ENCODE results near the gene MAST4.

DNA sequence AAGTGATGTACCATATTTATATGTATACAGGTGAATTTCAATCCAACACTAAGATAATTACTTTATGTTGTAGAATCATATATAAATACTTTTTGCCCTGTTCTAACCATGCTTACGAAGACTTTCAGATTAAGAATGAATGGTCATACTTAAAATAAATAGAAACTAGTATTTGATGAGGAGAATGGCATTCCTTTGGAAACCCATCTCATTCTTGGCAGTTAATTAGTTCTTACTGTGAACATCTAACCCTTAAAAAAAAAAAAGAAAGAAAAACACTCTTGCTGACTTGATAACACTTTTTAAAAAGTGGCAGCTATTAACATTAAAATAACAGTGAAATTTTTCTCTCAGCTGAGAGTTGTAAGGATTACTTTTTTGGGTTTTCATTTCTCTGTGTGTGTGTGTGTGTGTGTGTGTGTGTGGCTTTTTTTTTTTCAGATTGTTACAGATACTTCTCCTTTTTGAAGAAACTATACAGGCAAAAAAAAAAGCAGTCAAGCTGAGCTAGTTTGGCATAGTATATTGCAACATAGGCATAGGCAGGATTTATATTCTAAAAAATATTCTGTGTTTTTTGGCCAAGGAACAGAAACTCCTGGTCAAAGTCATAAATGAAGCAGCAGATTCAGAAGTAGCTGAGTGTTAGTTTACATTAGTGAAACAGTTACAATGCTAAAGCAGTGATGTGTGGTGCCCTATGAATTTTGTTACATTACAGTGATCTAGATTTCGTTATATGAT, 436.9 kb downstream of the MAST4 start:
- TF ChIP-seq POLR2A (IDR thresholded peaks at IDR 0.05; ENCODE audit: low read depth, low read length) (no peak), POLR2AphosphoS5 (IDR thresholded peaks at IDR 0.05; ENCODE audit: low read depth, low read length) (no peak), TAF1 (IDR thresholded peaks at IDR 0.05; ENCODE audit: low read depth, low read length) (no peak), POU2F2 (IDR thresholded peaks at IDR 0.05; ENCODE audit: low read depth, low read length) (no peak), SPI1 (IDR thresholded peaks at IDR 0.05; ENCODE audit: low read depth, low read length) (no peak), PAX5 (IDR thresholded peaks at IDR 0.05; ENCODE audit: insufficient read depth, low read length, severe bottlenecking) (no peak)

Measured in GM12891 (cell line).